Activated CD4-positive, alpha-beta T cell treated with anti-CD3 and anti-CD28 coated beads for 36 hours (primary cell): Measurements from ENCODE around the gene LYST. TPM values are rescaled to one million over a fixed set of nuclear protein-coding genes. Genes with fewer than 3 reads are reported as not detected.

ENCODE experiments used
- ATAC-seq: fragments of 200-7000 bp; cut with Tn5 transposase; one replicate; pipeline ENCODE4 v1.10.0; 2021; ENCODE audit warnings: mild to moderate bottlenecking, moderate library complexity
- CTCF ChIA-PET: fragments of 350-600 bp; sonication (Branson Sonifier 250); formaldehyde crosslinking; loops from one replicate; lab custom pipeline; 2021; ENCODE audit warnings: antibody characterized with exemption; lab: Charles Lee
- POLR2A ChIA-PET: fragments of 350-600 bp; sonication (Branson Sonifier 250); formaldehyde crosslinking; loops from one replicate; lab custom pipeline; 2021; ENCODE audit warnings: antibody characterized with exemption, inconsistent platforms; lab: Charles Lee
- DNase-seq: peaks from one replicate; pipeline ENCODE4 v3.0.0-alpha.2; 2020
- H3K27ac Mint-ChIP-seq: one replicate; pipeline ENCODE4 v1.8.0; 2021; ENCODE audit warnings: mixed read lengths
- H3K27me3 Mint-ChIP-seq: one replicate; pipeline ENCODE4 v1.8.0; 2021; ENCODE audit warnings: mixed read lengths
- H3K36me3 Mint-ChIP-seq: one replicate; pipeline ENCODE4 v1.8.0; 2021; ENCODE audit warnings: low read depth, mixed read lengths
- H3K4me1 Mint-ChIP-seq: one replicate; pipeline ENCODE4 v1.8.0; 2021; ENCODE audit warnings: mixed read lengths
- H3K4me3 Mint-ChIP-seq: one replicate; pipeline ENCODE4 v1.8.0; 2021; ENCODE audit warnings: mild to moderate bottlenecking, moderate library complexity, mixed read lengths
- H3K9me3 Mint-ChIP-seq: one replicate; pipeline ENCODE4 v1.8.0; 2021; ENCODE audit warnings: low read depth, mixed read lengths
- intact Hi-C, 2 experiments: fragments of 100-400 bp; cut with DNase I in 1 of 2; cut with micrococcal nuclease in 1 of 2; formaldehyde crosslinking; loops; one replicate each; pipeline versions ENCODE4 v1.14.2 to v1.15.1; 2022 to 2024; cut with DNase I, micrococcal nuclease
- total RNA-seq, 2 experiments: library from RNA; stranded (reverse); gene quantifications; one replicate each; pipeline ENCODE4 v1.2.3, GENCODE V29; 2021

The LYST gene
- total RNA-seq, 2 experiments from 2014 or later = 28.1 to 32.3 TPM

DNA sequence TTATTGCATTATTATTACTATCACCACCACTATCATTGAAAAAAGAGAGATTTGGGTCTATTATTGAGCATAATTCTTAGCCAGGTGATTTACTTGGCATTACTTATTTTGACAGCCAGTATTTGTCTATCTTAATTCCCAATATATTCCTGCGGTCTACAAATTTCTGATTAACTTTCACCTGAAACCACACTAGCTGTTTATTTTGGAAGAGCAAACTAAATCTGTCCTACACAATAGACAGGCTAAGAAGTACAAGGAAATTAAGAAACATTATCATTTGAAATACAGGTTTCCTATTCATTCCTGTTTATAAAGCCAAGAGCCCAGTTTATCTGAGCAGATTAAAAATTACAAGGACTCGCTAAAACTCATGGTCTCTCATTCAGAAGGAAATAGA is 6.9 kb upstream of the LYST start:
- Mint-ChIP-seq H3K27me3 (no peaks in the 10 kb centered on the region), H3K9me3 (no peaks in the 10 kb centered on the region), H3K4me3 (peak overlapping the region; percentile 57), H3K27ac (peak overlapping the region; percentile 98), H3K36me3 (no peaks in the 10 kb centered on the region), H3K4me1 (peaks cover 69% of the 10 kb centered on the region)
- ChIA-PET CTCF (no interaction called here), POLR2A (no interaction called here)
- ATAC-seq (no peak), DNase-seq (no peak)
- intact Hi-C loops = loop anchor here (1.0 to 10.0 kb wide), 4 partner anchors 15 to 1029 kb away; no protein-coding TSS in a partner anchor

DNA sequence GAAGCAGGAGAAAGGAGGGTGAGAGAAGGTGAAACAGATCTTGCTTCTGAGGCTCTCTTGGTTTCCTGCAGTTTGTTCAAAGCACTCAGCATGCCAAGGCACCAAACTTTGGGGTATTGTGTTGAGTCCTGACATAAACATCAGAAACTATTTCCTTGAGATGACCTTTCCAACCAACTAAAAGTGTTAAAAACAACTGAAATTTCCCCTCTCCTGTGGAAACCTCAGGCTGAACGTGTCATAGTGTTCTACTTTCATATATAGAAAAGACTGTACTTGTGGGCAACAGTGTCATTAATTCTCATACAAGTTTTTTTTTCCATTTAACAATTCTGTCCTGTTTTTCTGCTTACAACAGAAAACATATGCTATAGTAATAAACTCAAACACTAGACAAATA is 6.3 kb upstream of the LYST start:
- H3K27ac Mint-ChIP-seq = peak overlapping the region; percentile 98
- intact Hi-C loops = loop anchor here (1.0 to 10.0 kb wide), 4 partner anchors 15 to 1028 kb away; no protein-coding TSS in a partner anchor
- H3K36me3 Mint-ChIP-seq = no peaks in the 10 kb centered on the region
- peak; percentile 62 for ATAC-seq
- POLR2A ChIA-PET = no interaction called here
- no peaks in the 10 kb centered on the region for H3K27me3 Mint-ChIP-seq
- no peaks in the 10 kb centered on the region for H3K9me3 Mint-ChIP-seq
- H3K4me1 Mint-ChIP-seq = peaks cover 69% of the 10 kb centered on the region
- H3K4me3 Mint-ChIP-seq = peak overlapping the region; percentile 57
- CTCF ChIA-PET = interaction anchor here (0.6 to 0.7 kb wide), 2 partner anchors 10 to 17 kb away, joined by 3 to 5 read pairs; no protein-coding TSS in a partner anchor
- DNase-seq = peak; percentile 50

DNA sequence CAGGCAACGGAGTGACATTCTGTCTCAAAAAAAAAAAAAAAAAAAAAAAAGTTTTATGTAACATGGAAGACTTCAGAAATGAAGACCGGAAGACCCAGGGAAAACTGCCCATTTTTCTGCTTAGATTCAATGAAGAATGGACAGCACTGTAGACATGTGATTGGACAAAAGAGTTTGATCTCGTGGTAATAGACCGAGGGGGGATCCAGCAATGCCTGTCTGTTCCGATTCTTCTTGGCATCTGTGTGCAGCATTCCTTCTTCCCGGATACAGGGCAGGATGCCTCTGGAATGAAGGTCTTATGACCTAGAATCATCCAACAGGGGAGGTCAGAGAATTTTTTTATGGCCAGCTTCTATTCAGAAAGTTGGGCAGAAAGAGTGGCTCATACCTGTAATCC is 5.6 kb upstream of the LYST start:
- Mint-ChIP-seq H3K9me3 (no peaks in the 10 kb centered on the region), H3K27me3 (no peaks in the 10 kb centered on the region), H3K4me3 (peak overlapping the region; percentile 57), H3K27ac (peak overlapping the region; percentile 98), H3K36me3 (no peaks in the 10 kb centered on the region), H3K4me1 (peaks cover 65% of the 10 kb centered on the region)
- CTCF ChIA-PET = interaction anchor here (0.6 to 0.7 kb wide), 2 partner anchors 11 to 18 kb away, joined by 3 to 5 read pairs; no protein-coding TSS in a partner anchor
- ATAC-seq (no peak), DNase-seq (no peak)
- intact Hi-C loops = loop anchor here (2.0 to 10.0 kb wide), 2 partner anchors 15 to 1027 kb away; no protein-coding TSS in a partner anchor
- POLR2A ChIA-PET = no interaction called here

DNA sequence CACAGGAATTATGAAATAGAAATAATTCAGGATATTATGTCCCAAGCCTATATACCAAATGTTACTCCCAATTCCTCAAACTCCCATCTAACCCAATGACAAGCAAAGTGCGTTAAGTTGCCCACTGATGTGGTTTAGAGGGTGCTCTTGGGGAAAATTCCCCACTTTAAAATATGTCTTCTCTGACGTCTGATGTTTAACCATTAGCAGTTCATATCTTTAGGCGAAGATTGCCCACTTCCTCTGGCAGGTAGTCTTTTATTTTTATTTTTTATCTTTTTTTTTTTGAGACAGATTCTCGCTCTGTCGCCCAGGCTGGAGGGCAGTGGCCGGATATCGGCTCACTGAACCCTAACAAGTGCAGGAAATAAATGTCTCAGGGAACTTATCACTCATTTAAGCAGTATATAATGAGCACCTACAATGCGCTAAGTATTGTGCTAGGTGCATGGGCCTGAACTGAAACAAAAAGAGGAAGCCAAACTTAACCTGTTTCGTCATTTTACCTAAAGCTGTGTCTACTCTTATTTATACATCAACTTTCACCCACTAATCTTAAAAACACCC is 1.3 kb upstream of the LYST start:
- DNase-seq (peak; percentile 55), ATAC-seq (peak; percentile 40)
- Mint-ChIP-seq H3K4me3 (peak overlapping the region; percentile 96), H3K27me3 (no peaks in the 10 kb centered on the region), H3K9me3 (no peaks in the 10 kb centered on the region), H3K4me1 (peaks cover 46% of the 10 kb centered on the region), H3K27ac (peak overlapping the region; percentile 97), H3K36me3 (peaks cover 17% of the 10 kb centered on the region)
- intact Hi-C loops = loop anchor here (1.0 to 5.0 kb wide), 13 partner anchors 20 to 1261 kb away; partner anchors contain the start of genes ARID4B (in 1 of the 2), B3GALNT2 (in 1 of the 2), ERO1B (in 1 of the 2) and GGPS1 (in 1 of the 2)
- CTCF ChIA-PET = interaction anchor here (1.2 to 3.0 kb wide), 3 partner anchors 11 to 104 kb away, joined by 5 to 15 read pairs (median 10); no protein-coding TSS in a partner anchor
- POLR2A ChIA-PET = interaction anchor here (0.7 to 2.9 kb wide), 2 partner anchors 10 to 104 kb away, joined by 4 to 16 read pairs; no protein-coding TSS in a partner anchor

DNA sequence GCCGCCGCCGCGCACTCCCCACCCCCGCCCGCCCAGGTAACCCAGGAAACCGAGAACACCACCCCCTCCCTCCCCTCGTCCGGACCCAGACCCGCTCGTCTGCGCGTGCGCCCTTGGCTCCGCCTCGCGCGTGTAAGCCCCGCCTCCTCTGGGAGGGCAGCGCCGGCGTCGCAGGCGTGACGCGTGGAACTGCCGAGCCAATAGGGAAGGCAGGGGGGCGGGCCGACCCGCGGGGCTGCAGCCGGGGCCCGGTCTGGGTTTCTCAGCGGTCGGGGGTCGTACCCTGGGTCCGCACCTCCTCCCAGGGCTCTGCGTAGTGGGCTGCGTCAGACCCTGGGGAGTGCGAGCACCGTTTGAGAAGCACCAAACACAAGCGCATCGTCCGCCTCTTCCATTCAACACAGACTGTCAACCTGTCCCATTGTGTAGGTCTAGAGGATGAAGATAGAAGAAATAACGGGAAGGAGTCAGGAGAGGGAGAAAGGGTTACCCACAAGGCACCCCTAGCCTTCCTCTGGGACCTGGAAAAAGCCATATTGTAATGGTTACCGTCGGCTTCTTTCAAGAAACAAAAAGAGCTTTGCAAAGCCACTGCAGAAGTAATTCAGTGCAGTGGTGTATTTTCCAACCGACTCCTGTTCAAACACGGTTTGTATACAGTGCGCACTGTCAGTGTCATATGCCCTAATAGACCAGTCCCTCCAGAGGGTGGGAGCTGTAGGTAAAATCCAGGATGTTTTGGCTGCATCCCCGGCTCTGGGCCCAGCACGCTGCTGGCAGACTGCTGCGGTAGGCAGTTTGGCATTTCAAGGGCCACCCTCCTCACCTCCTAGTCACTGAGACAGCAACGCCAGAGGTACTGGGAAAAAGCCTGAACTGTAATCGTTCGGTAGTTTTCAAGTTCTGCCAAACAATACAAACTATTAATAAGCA is 473 bp upstream of the LYST start:
- Mint-ChIP-seq H3K9me3 (no peaks in the 10 kb centered on the region), H3K4me3 (peak overlapping the region; percentile 96), H3K4me1 (peaks cover 45% of the 10 kb centered on the region), H3K27ac (peak overlapping the region; percentile 97), H3K27me3 (no peaks in the 10 kb centered on the region), H3K36me3 (peaks cover 23% of the 10 kb centered on the region)
- ChIA-PET POLR2A (interaction anchor here (1.1 to 2.9 kb wide), 4 partner anchors 9 to 362 kb away, joined by 4 to 16 read pairs (median 8); partner anchors contain the start of gene B3GALNT2), CTCF (interaction anchor here (0.6 to 1.9 kb wide), 5 partner anchors 10 to 871 kb away, joined by 3 to 10 read pairs (median 4); no protein-coding TSS in a partner anchor)
- DNase-seq (peak; percentile 99), ATAC-seq (peak; percentile 76)
- intact Hi-C loops = loop anchor here (1.0 to 5.0 kb wide), 16 partner anchors 10 to 1260 kb away; partner anchors contain the start of genes ARID4B (in 2 of the 2), GGPS1 (in 2 of the 2), B3GALNT2 (in 1 of the 2) and ERO1B (in 1 of the 2)

DNA sequence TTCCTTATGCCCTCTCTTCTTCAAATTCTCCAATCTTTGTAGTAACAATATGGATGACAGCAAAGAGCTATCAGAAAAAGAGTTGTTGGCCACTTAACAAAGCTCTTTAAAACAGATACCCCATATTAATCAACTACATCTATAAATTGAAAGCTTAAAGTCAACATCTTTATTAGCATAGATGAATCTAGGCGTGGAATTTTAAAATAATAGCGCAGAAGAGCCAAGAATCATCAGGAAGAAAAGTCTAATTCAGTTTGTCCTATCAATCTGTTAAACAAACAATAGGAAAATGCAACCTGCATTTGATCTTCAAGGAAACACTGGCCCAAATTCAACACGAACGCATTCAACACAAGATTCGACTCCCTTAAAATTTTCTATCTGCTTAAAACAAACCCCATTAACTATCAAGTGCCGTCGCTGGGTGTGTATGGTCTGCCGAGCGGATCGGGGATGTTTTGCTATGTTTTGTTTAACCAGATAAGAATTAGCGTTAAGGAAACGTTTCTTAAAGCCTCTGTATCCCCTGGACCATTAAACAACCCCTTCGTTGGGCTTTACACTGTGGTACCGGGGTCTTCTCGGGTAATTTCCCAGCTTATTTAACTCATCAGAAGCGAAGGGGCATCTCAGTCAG is 1.0 kb downstream of the LYST start:
- intact Hi-C loops = loop anchor here (1.0 to 5.0 kb wide), 14 partner anchors 8 to 1258 kb away; partner anchors contain the start of genes ARID4B (in 2 of the 2), GGPS1 (in 2 of the 2), B3GALNT2 (in 1 of the 2) and ERO1B (in 1 of the 2)
- ATAC-seq (no peak), DNase-seq (no peak)
- Mint-ChIP-seq H3K4me3 (peak overlapping the region; percentile 96), H3K9me3 (no peaks in the 10 kb centered on the region), H3K27ac (peak overlapping the region; percentile 87), H3K36me3 (peaks cover 31% of the 10 kb centered on the region), H3K4me1 (peaks cover 42% of the 10 kb centered on the region), H3K27me3 (no peaks in the 10 kb centered on the region)
- POLR2A ChIA-PET = interaction anchor here (0.7 to 2.9 kb wide), 9 partner anchors 8 to 850 kb away, joined by 3 to 16 read pairs (median 5); partner anchors contain the start of gene B3GALNT2
- CTCF ChIA-PET = interaction anchor here (0.9 to 2.2 kb wide), 13 partner anchors 8 to 363 kb away, joined by 3 to 24 read pairs (median 5); no protein-coding TSS in a partner anchor

DNA sequence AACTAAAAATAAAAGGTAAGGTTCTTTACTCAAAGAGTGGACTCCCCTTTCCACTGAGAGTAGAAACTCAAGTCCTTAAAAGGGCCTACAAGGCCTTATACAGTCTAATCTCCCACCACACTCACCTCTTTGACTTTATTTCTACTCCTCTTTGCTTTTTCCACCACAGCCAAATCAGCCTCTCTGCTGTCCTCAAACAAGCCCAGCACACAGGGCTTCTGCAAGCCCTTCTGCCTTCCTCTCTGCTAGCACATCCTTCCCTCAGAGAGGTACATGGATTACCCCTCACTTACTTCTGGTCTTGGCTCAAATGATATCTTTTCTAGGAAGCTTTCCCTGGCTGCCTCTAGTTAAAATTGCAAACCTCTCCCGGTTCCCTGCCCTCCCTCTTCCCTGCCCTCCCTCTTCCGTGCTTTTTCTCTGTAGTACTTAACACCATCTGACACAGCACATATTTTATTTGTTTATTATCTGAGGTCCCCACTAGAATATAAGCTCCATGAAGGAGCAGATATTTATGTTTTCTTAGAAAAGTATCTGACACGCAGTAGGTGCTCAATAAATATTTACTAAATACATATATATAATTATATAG is 1.7 kb downstream of the LYST start:
- H3K27me3 Mint-ChIP-seq = no peaks in the 10 kb centered on the region
- DNase-seq (no peak), ATAC-seq (no peak)
- no peaks in the 10 kb centered on the region for H3K9me3 Mint-ChIP-seq
- POLR2A ChIA-PET = interaction anchor here (0.7 to 2.9 kb wide), 6 partner anchors 7 to 508 kb away, joined by 3 to 16 read pairs (median 7); partner anchors contain the start of gene B3GALNT2
- peak overlapping the region; percentile 76 for H3K27ac Mint-ChIP-seq
- H3K4me1 Mint-ChIP-seq = peaks cover 42% of the 10 kb centered on the region
- intact Hi-C loops = loop anchor here (5.0 kb wide), 5 partner anchors 87 to 1258 kb away; partner anchors contain the start of genes ARID4B (in 1 of the 2), ERO1B (in 1 of the 2), GGPS1 (in 1 of the 2) and LGALS8 (in 1 of the 2)
- peaks cover 31% of the 10 kb centered on the region for H3K36me3 Mint-ChIP-seq
- H3K4me3 Mint-ChIP-seq = peak overlapping the region; percentile 96
- CTCF ChIA-PET = interaction anchor here (0.9 to 2.2 kb wide), 11 partner anchors 12 to 362 kb away, joined by 3 to 24 read pairs (median 5); no protein-coding TSS in a partner anchor

DNA sequence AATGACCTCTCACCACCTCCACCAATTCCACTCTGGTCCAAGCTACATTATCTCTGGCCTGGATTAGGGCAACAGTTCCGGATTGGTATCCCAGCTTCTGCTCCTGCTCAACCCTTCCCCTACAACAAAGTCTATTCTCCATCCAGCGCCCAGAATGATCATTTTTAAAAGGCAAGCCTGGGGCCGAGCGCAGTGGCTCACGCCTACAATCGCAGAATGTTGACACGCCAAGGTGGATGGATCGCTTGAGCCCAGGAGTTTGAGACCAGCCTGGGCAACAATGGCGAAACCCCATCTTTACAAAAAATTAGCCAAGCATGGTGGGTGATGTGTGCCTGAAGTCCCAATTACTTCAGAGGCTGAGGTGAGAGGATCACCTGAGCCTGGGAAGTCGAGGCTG is 2.2 kb downstream of the LYST start:
- CTCF ChIA-PET = interaction anchor here (1.5 to 2.2 kb wide), 4 partner anchors 12 to 107 kb away, joined by 4 to 24 read pairs (median 5); no protein-coding TSS in a partner anchor
- intact Hi-C loops = no loop called here
- Mint-ChIP-seq H3K4me3 (peak overlapping the region; percentile 96), H3K4me1 (peaks cover 42% of the 10 kb centered on the region), H3K27ac (peak overlapping the region; percentile 76), H3K27me3 (no peaks in the 10 kb centered on the region), H3K9me3 (no peaks in the 10 kb centered on the region), H3K36me3 (peaks cover 31% of the 10 kb centered on the region)
- POLR2A ChIA-PET = no interaction called here
- no peak for DNase-seq
- no peak for ATAC-seq

DNA sequence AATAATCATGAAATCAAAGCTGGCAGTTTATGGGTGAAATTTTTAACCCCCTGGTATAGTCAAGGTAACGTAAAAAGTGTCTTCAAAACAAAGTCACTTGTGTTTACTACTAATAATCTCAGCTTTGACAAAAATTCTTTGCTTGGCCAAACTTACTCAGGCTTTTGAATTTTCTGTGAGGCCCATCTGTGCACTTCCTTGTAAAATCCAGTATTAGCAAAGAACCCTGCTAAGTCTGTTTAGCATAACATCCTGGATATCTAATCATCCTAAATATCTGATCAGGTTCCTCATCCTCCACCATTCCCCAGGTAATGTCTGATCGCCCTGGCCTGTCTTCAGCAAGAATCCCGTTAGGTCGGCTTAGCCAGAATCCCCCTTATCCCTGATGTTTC is 3.0 kb downstream of the LYST start:
- Mint-ChIP-seq H3K27ac (peak overlapping the region; percentile 84), H3K4me3 (peak overlapping the region; percentile 96), H3K27me3 (no peaks in the 10 kb centered on the region), H3K36me3 (peaks cover 31% of the 10 kb centered on the region), H3K9me3 (no peaks in the 10 kb centered on the region), H3K4me1 (peaks cover 42% of the 10 kb centered on the region)
- DNase-seq = no peak
- ChIA-PET POLR2A (no interaction called here), CTCF (interaction anchor here (0.7 to 1.6 kb wide), 2 partner anchors 80 to 108 kb away, joined by 3 to 5 read pairs; no protein-coding TSS in a partner anchor)
- intact Hi-C loops = no loop called here
- ATAC-seq = no peak

DNA sequence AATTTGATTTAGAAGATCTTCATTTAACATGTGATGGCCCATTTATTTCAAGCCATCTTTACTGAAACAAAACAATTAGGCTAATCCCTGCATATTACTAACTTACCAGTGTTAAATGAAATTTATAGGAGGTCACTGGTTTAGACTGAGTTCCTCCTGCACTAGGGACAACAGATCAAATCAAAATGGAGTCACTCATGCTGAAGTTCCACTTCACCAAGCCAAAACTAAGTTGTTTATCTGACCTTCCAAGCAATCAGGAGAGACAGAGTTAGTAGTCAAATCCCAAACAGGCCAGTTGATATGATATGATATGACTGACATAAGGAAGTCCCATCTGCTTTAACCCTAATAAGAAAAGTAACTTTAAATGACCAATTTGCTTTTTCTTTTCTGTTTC is 4.8 kb downstream of the LYST start:
- no peaks in the 10 kb centered on the region for H3K9me3 Mint-ChIP-seq
- intact Hi-C loops = no loop called here
- H3K27ac Mint-ChIP-seq = peak overlapping the region; percentile 5
- DNase-seq (no peak), ATAC-seq (no peak)
- POLR2A ChIA-PET = no interaction called here
- no peaks in the 10 kb centered on the region for H3K27me3 Mint-ChIP-seq
- no peak overlapping the region for H3K4me3 Mint-ChIP-seq
- H3K4me1 Mint-ChIP-seq = peaks cover 47% of the 10 kb centered on the region
- H3K36me3 Mint-ChIP-seq = peaks cover 34% of the 10 kb centered on the region
- CTCF ChIA-PET = no interaction called here
